Suprapubic skin (tissue), 4 donors: Measurements from ENCODE around the gene SLC43A3.

Experiments used
- POLR2A ChIP-seq, 2 donors: fragments of 450-650 bp; IDR thresholded peaks; one replicate each; pipeline ENCODE4 v1.6.1; 2017; ENCODE audit warnings: antibody characterized with exemption in 2 of 2, mild to moderate bottlenecking in 2 of 2, moderate library complexity in 2 of 2
- POLR2AphosphoS5 ChIP-seq, 3 donors: sonication (generic); formaldehyde crosslinking; IDR thresholded peaks; one replicate each; pipeline ENCODE4 v1.6.1; 2017; ENCODE audit warnings: antibody characterized with exemption in 3 of 3
- TF ChIP-seq, protein P1 (sequence below), 2 donors: fragments of 200-600 bp in 1 of 2; fragments of 450-650 bp in 1 of 2; sonication (generic) in 1 of 2; IDR thresholded peaks; one replicate each; pipeline ENCODE4 v1.5.1; 2016 to 2019; ENCODE audit warnings: antibody characterized with exemption in 2 of 2, mild to moderate bottlenecking in 1 of 2, moderate library complexity in 1 of 2

DNA sequence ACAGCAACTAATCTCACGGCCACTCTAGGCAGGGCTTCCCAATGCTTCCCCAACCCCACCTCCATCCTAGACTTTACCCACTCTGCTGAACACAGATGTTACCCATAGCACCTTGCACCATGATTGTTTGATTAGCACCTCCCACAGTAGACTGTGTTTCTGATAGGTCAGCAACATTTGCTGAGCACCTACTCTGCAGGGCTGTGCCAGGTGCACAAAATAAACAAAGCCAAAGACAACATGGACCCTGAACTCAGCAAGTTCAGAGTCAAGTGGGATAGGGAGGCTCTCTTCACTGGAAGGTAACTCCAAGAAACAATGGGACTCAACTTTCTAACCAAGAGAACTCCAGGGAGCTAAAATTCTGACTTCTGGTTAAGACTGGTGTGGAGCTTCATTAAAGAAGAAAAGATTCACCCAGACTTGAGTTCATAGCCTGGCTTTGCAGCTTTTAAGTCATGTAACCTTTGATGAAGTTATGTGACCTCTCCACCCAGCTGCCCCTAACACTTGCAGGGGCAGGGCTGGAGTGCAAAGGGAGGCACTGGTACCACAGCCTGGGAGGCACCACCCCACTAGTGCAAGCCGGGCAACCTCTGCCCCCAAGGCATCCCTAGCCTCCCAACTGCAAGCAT lies 26.7 kb upstream of the SLC43A3 start:
- TF ChIP-seq, protein P1, sequence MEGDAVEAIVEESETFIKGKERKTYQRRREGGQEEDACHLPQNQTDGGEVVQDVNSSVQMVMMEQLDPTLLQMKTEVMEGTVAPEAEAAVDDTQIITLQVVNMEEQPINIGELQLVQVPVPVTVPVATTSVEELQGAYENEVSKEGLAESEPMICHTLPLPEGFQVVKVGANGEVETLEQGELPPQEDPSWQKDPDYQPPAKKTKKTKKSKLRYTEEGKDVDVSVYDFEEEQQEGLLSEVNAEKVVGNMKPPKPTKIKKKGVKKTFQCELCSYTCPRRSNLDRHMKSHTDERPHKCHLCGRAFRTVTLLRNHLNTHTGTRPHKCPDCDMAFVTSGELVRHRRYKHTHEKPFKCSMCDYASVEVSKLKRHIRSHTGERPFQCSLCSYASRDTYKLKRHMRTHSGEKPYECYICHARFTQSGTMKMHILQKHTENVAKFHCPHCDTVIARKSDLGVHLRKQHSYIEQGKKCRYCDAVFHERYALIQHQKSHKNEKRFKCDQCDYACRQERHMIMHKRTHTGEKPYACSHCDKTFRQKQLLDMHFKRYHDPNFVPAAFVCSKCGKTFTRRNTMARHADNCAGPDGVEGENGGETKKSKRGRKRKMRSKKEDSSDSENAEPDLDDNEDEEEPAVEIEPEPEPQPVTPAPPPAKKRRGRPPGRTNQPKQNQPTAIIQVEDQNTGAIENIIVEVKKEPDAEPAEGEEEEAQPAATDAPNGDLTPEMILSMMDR (IDR thresholded peaks at IDR 0.05): no peak
- TF ChIP-seq POLR2AphosphoS5 (IDR thresholded peaks at IDR 0.05) (no peak), POLR2A (IDR thresholded peaks at IDR 0.05) (no peak)
